H1 (cell line): ENCODE data around the gene PRKCA.

Source experiments
- ASH2L ChIP-seq: fragments of 200-600, 300-600 bp; sonication (generic); IDR thresholded peaks from one replicate; pipeline ENCODE4 v1.7.1; 2017; ENCODE audit warnings: low read length
- CTCF ChIP-seq, 3 experiments: IDR thresholded peaks; 1 replicate in 2 of 3; 2 replicates in 1 of 3; pipeline versions ENCODE4 v1.5.1 to v1.6.1; 2011; ENCODE audit warnings: low read length in 3 of 3, mild to moderate bottlenecking in 3 of 3, inconsistent platforms in 2 of 3, low read depth in 1 of 3, moderate library complexity in 1 of 3; ENCODE audit not compliant: insufficient read depth in 1 of 3; ENCODE audit errors: control extremely low read depth in 1 of 3
- EZH2 ChIP-seq: fragments of 200-600 bp; sonication (generic); IDR thresholded peaks from 2 replicates; pipeline ENCODE4 v1.7.1; 2012; ENCODE audit warnings: low read depth, mild to moderate bottlenecking, moderate library complexity, low read length, inconsistent platforms; ENCODE audit not compliant: severe bottlenecking
- GABPA ChIP-seq: IDR thresholded peaks from 2 replicates; pipeline ENCODE4 v1.6.1; 2011; ENCODE audit warnings: mild to moderate bottlenecking, low read length, moderate library complexity, borderline replicate concordance; ENCODE audit not compliant: insufficient read depth
- JUN ChIP-seq: IDR thresholded peaks from 2 replicates; pipeline ENCODE4 v1.6.1; 2011; ENCODE audit warnings: low read depth, mild to moderate bottlenecking, improper control_type of control experiment, low read length
- POLR2A ChIP-seq, 2 experiments: IDR thresholded peaks; 1 replicate in 1 of 2; 2 replicates in 1 of 2; pipeline ENCODE4 v1.6.1; 2011; ENCODE audit warnings: low read depth in 2 of 2, low read length in 2 of 2, mild to moderate bottlenecking in 2 of 2; ENCODE audit errors: control extremely low read depth in 1 of 2
- RFX5 ChIP-seq: IDR thresholded peaks from 2 replicates; pipeline ENCODE4 v1.6.1; 2011; ENCODE audit warnings: low read depth, low read length, improper control_type of control experiment, borderline replicate concordance
- USF2 ChIP-seq: IDR thresholded peaks from 2 replicates; pipeline ENCODE4 v1.6.1; 2011; ENCODE audit warnings: low read length, improper control_type of control experiment

- TF ChIP-seq POLR2A (IDR thresholded peaks at IDR 0.05; ENCODE audit: control extremely low read depth in 1 of 2, low read depth in 2 of 2, low read length in 2 of 2) (no peak), CTCF (IDR thresholded peaks at IDR 0.05; ENCODE audit: control extremely low read depth in 1 of 3, insufficient read depth in 1 of 3, low read depth in 1 of 3, low read length in 3 of 3) (no peak), JUN (no peak), EZH2 (no peak), GABPA (no peak), ASH2L (no peak), USF2 (no peak), RFX5 (no peak)
Measured at GRCh38 chr17:66466840-66467367, 164.5 kb downstream of the PRKCA start.
